ENCODE data around the gene GSE1. TPM values are rescaled to one million over a fixed set of nuclear protein-coding genes. Genes with fewer than 3 reads are reported as not detected.
A peak's percentile ranks its signal among the peaks of the same experiment; 100 is the strongest.

Gene GSE1
- total and polyA plus RNA-seq, 9 of the 15 experiments (the other 6 are each of a cell fraction or from before 2014, with no cell fraction given), result 12.2 to 244 (median 57.9) TPM

DNA sequence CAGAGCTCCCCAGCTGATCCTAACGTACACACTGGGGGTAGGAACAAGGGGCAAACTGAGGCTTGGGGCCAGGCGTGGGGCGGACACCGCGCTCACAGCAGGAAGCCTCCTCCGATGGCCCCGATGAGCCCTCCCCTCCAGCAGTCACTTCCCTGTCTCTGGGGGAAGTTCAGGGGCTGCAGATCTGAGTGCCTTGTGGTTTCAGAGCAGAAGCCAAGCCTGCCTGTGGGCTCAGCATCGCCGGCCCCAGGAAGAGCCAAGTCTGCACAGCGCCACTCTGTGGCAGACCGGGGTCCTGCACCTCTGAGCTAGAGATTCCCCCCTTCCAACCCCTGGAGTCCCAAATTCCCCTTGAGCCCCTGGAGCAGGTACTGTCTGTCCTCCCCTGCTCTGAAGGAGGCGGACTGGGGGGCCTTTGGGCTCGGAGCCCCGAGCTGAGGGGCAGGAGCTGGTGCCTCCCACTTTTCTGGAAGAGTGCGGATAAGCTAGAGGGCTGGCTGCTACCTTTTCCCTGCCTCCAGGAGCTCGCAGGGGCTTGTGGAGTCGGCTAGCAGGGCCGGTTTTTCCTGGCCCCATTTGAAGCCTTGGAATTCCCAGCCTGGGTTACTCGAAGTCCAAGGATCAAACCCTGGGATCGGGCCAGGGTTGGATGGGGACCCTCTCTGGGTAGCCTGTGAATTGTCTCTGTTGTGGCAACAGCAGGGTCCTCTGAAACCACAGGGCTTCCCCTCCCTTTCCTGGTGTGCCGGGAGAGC, 2.9 kb downstream of the GSE1 start (continued):
- TF ChIP-seq NCOR1 (IDR thresholded peaks at IDR 0.05), result peak; percentile 38
- TF ChIP-seq ZNF699 (CRISPR knock-in tag; IDR thresholded peaks at IDR 0.05; ENCODE audit: insufficient replicate concordance), result no peak
- no peak for TF ChIP-seq ZNF584 (CRISPR knock-in tag; IDR thresholded peaks at IDR 0.05; ENCODE audit: low read depth)
- no peak for TF ChIP-seq PHF21A (IDR thresholded peaks at IDR 0.05; ENCODE audit: borderline replicate concordance, low read depth)
- peak; percentile 47; the same call in 1 of the 2 replicates for TF ChIP-seq SMARCA4 (IDR thresholded peaks at IDR 0.05)
- no peak for TF ChIP-seq ZNF561 (CRISPR knock-in tag; conservative IDR thresholded peaks at IDR 0.05)
- TF ChIP-seq ETV6 (IDR thresholded peaks at IDR 0.05; ENCODE audit: borderline replicate concordance in 1 of 2, low read depth in 2 of 2, low read length in 1 of 2), result peak in 1 of 2 experiments; percentile 86; a peak in 2 of 4 replicates
- TF ChIP-seq ETV6 (CRISPR knock-in tag; IDR thresholded peaks at IDR 0.05; ENCODE audit: borderline replicate concordance), result no peak
- 0 out of 2 replicates have a peak, but pooled peaks have one; percentile 55 for TF ChIP-seq LCOR (CRISPR knock-in tag; IDR thresholded peaks at IDR 0.05)
- no peak for TF ChIP-seq MEF2D (tag; conservative IDR thresholded peaks at IDR 0.05; ENCODE audit: low read depth)
- no peak for TF ChIP-seq GATA2 (CRISPR knock-in tag; IDR thresholded peaks at IDR 0.05)
- TF ChIP-seq ZNF436 (CRISPR knock-in tag; IDR thresholded peaks at IDR 0.05), result no peak
- no peak for TF ChIP-seq CBX3 (IDR thresholded peaks at IDR 0.05; ENCODE audit: borderline replicate concordance in 1 of 2, low read length in 2 of 2)
- no peak for TF ChIP-seq ATF3 (IDR thresholded peaks at IDR 0.05)
- TF ChIP-seq ATF3 (CRISPR knock-in tag; conservative IDR thresholded peaks at IDR 0.05), result no peak
- no peak for TF ChIP-seq ZBTB8A (IDR thresholded peaks at IDR 0.05; ENCODE audit: partially characterized antibody)
- TF ChIP-seq ILF3 (IDR thresholded peaks at IDR 0.05; ENCODE audit: borderline replicate concordance), result no peak
- no peak for TF ChIP-seq MBD1 (CRISPR knock-in tag; IDR thresholded peaks at IDR 0.05)
- TF ChIP-seq, protein P1, sequence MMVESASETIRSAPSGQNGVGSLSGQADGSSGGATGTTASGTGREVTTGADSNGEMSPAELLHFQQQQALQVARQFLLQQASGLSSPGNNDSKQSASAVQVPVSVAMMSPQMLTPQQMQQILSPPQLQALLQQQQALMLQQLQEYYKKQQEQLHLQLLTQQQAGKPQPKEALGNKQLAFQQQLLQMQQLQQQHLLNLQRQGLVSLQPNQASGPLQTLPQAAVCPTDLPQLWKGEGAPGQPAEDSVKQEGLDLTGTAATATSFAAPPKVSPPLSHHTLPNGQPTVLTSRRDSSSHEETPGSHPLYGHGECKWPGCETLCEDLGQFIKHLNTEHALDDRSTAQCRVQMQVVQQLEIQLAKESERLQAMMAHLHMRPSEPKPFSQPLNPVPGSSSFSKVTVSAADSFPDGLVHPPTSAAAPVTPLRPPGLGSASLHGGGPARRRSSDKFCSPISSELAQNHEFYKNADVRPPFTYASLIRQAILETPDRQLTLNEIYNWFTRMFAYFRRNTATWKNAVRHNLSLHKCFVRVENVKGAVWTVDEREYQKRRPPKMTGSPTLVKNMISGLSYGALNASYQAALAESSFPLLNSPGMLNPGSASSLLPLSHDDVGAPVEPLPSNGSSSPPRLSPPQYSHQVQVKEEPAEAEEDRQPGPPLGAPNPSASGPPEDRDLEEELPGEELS (CRISPR knock-in tag; IDR thresholded peaks at IDR 0.05; ENCODE audit: borderline replicate concordance), result no peak
- TF ChIP-seq, protein P2, sequence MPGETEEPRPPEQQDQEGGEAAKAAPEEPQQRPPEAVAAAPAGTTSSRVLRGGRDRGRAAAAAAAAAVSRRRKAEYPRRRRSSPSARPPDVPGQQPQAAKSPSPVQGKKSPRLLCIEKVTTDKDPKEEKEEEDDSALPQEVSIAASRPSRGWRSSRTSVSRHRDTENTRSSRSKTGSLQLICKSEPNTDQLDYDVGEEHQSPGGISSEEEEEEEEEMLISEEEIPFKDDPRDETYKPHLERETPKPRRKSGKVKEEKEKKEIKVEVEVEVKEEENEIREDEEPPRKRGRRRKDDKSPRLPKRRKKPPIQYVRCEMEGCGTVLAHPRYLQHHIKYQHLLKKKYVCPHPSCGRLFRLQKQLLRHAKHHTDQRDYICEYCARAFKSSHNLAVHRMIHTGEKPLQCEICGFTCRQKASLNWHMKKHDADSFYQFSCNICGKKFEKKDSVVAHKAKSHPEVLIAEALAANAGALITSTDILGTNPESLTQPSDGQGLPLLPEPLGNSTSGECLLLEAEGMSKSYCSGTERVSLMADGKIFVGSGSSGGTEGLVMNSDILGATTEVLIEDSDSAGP (CRISPR knock-in tag; IDR thresholded peaks at IDR 0.05), result no peak
- TF ChIP-seq ELF1 (tag; IDR thresholded peaks at IDR 0.05), result no peak; the same call in 1 of the 2 replicates
- no peak for TF ChIP-seq ZNF695 (CRISPR knock-in tag; IDR thresholded peaks at IDR 0.05)
- TF ChIP-seq TCF3 (CRISPR knock-in tag; IDR thresholded peaks at IDR 0.05), result peak; percentile 26; the same call in 1 of the 2 replicates
